Naive thymus-derived CD4-positive, alpha-beta T cell (primary cell): ENCODE results near the gene NT5M. TPM values are rescaled to one million over a fixed set of nuclear protein-coding genes. Genes with fewer than 3 reads are reported as not detected.

ENCODE experiments used
- ATAC-seq: fragments of 150-1000 bp; cut with Tn5 transposase; 2 replicates; pipeline ENCODE4 v1.10.0; 2021; ENCODE audit warnings: mild to moderate bottlenecking, moderate library complexity
- CTCF ChIA-PET: fragments of 350-600 bp; sonication (Branson Sonifier 250); formaldehyde crosslinking; loops from one replicate; lab custom pipeline; 2021; ENCODE audit warnings: antibody characterized with exemption; lab: Charles Lee
- POLR2A ChIA-PET: fragments of 350-600 bp; sonication (Branson Sonifier 250); formaldehyde crosslinking; loops from one replicate; lab custom pipeline; 2021; ENCODE audit warnings: antibody characterized with exemption, inconsistent platforms; lab: Charles Lee
- DNase-seq, 9 donors: peaks; one replicate each; pipeline versions ENCODE4 v3.0.0 to v3.0.0-alpha.2; 2020 to 2022; ENCODE audit warnings: mixed read lengths in 1 of 9
- H3K27ac ChIP-seq: one replicate; pipeline ENCODE4 v1.7.0; 2013; ENCODE audit warnings: mild to moderate bottlenecking, low read depth, low read length, moderate library complexity
- H3K27me3 ChIP-seq, 2 donors: one replicate each; pipeline ENCODE4 v1.7.0; 2013; ENCODE audit warnings: low read length in 2 of 2, mild to moderate bottlenecking in 2 of 2, moderate library complexity in 2 of 2; ENCODE audit not compliant: control insufficient read depth in 2 of 2, insufficient read depth in 2 of 2
- H3K36me3 ChIP-seq, 3 experiments: 1 replicate in 2 of 3; 2 replicates in 1 of 3; pipeline ENCODE4 v1.7.0; 2013; ENCODE audit warnings: low read length in 3 of 3, mild to moderate bottlenecking in 3 of 3, moderate library complexity in 1 of 3; ENCODE audit not compliant: insufficient read depth in 3 of 3, control insufficient read depth in 2 of 3
- H3K4me1 ChIP-seq, 2 donors: one replicate each; pipeline ENCODE4 v1.7.0; 2013; ENCODE audit warnings: low read length in 2 of 2, mild to moderate bottlenecking in 2 of 2, moderate library complexity in 1 of 2; ENCODE audit not compliant: control insufficient read depth in 2 of 2, insufficient read depth in 2 of 2
- H3K4me3 ChIP-seq: 2 replicates; pipeline ENCODE4 v1.7.0; 2013; ENCODE audit warnings: mild to moderate bottlenecking, low read length
- H3K9me3 ChIP-seq, 3 experiments: 1 replicate in 2 of 3; 2 replicates in 1 of 3; pipeline ENCODE4 v1.7.0; 2013; ENCODE audit warnings: low read length in 3 of 3; ENCODE audit not compliant: control insufficient read depth in 2 of 3
- H3K27ac Mint-ChIP-seq, 9 donors: one replicate each; pipeline ENCODE4 v1.8.0; 2020 to 2022; ENCODE audit warnings: mixed read lengths in 9 of 9, mild to moderate bottlenecking in 8 of 9, moderate library complexity in 5 of 9, inconsistent platforms in 2 of 9
- H3K27me3 Mint-ChIP-seq, 5 donors: one replicate each; pipeline ENCODE4 v1.8.0; 2021 to 2022; ENCODE audit warnings: mixed read lengths in 5 of 5, mild to moderate bottlenecking in 1 of 5
- H3K36me3 Mint-ChIP-seq, 5 donors: one replicate each; pipeline ENCODE4 v1.8.0; 2020 to 2022; ENCODE audit warnings: mixed read lengths in 5 of 5, mild to moderate bottlenecking in 3 of 5, inconsistent platforms in 1 of 5
- H3K4me1 Mint-ChIP-seq, 7 donors: one replicate each; pipeline ENCODE4 v1.8.0; 2020 to 2022; ENCODE audit warnings: mixed read lengths in 7 of 7, mild to moderate bottlenecking in 3 of 7, inconsistent platforms in 1 of 7
- H3K4me3 Mint-ChIP-seq, 10 donors: one replicate each; pipeline ENCODE4 v1.8.0; 2020 to 2022; ENCODE audit warnings: mild to moderate bottlenecking in 10 of 10, mixed read lengths in 10 of 10, moderate library complexity in 6 of 10, inconsistent platforms in 2 of 10
- H3K9me3 Mint-ChIP-seq, 11 donors: one replicate each; pipeline ENCODE4 v1.8.0; 2020 to 2022; ENCODE audit warnings: mixed read lengths in 11 of 11, mild to moderate bottlenecking in 4 of 11, inconsistent platforms in 1 of 11, moderate library complexity in 1 of 11
- intact Hi-C, 2 donors: fragments of 100-400 bp; cut with micrococcal nuclease; formaldehyde crosslinking; loops; one replicate each; pipeline ENCODE4 v1.15.1; 2023
- polyA plus RNA-seq, 2 donors: library from polyadenylated mRNA; unstranded; fragments of 300-500 nt; fragmentation: Illumina TruSeq; gene quantifications; one replicate each; pipeline ENCODE4 v1.2.3, GENCODE V29; 2021
- total RNA-seq, 6 experiments: library from RNA in 5 of 6; stranded (reverse) in 5 of 6; gene quantifications; 1 replicate in 5 of 6; 2 replicates in 1 of 6; pipeline ENCODE4 v1.2.3 and lab custom pipeline; 2021 to 2026

The NT5M gene
- total and polyA plus RNA-seq, 7 experiments from 2014 or later: 0.85 to 6.3 (median 3.5) TPM

DNA sequence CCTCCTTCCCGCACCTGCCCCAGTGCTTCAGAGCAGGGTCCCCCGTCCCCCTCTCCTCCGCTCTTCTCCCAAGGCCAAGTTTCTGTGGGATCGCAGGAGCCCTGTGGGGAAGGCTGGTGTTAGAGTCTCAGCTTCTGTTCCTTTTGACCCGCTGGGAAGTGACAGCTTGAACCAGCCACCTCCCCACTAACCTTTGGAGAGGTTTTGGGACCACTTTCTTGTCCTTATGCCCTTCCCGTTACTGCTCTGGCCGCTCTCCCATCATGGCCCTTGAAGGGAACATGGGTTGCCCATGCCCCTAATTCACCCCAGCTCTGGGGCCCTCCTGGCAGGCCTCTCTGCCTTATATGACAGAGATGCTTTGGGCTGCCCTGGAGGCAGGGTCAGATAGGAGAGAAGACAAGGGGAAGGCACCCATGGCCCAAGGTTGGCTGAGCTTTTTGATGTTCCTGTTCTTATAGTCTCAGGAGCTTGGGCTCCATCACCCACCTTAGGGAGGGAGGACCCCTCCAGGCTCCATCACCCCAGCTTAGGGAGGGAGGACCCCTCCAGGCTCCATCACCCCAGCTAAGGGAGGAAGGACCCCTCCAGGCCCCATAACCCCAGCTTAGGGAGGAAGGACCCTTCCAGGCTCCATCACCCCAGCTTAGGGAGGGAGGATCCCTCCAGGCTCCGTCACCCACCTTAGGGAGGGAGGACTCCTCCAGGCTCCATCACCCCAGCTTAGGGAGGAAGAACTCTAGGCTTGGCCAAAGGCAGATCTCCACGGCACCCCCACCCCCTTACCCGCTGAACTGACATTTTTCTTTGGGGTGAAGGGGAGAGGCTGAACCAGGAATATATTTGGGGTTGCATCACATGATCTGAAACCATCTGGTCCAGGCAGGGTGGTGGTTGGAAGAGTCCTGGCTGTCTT is 45.0 kb downstream of the NT5M start:
- no peaks in the 10 kb centered on the region for H3K36me3 ChIP-seq
- peaks cover 0 to under 1% (median 0%) of the 10 kb centered on the region in 11 donors for H3K9me3 Mint-ChIP-seq
- ChIA-PET CTCF (no interaction called here), POLR2A (no interaction called here)
- no peaks in the 10 kb centered on the region for H3K27me3 Mint-ChIP-seq
- ATAC-seq (no peak), DNase-seq (no peak)
- no peaks in the 10 kb centered on the region for H3K4me1 Mint-ChIP-seq
- H3K4me3 Mint-ChIP-seq: no peak overlapping the region
- no peaks in the 10 kb centered on the region for H3K9me3 ChIP-seq
- no peaks in the 10 kb centered on the region for H3K27me3 ChIP-seq
- no peaks in the 10 kb centered on the region for H3K36me3 Mint-ChIP-seq
- intact Hi-C loops: no loop called here
- H3K4me3 ChIP-seq: no peak overlapping the region
- no peaks in the 10 kb centered on the region for H3K4me1 ChIP-seq
- no peak overlapping the region for H3K27ac ChIP-seq
- H3K27ac Mint-ChIP-seq: no peak overlapping the region

- no peaks in the 10 kb centered on the region for H3K36me3 Mint-ChIP-seq
- H3K4me3 Mint-ChIP-seq: no peak overlapping the region
- ATAC-seq: no peak
- ChIA-PET POLR2A (no interaction called here), CTCF (no interaction called here)
- H3K9me3 ChIP-seq: no peaks in the 10 kb centered on the region
- no peak overlapping the region for H3K27ac Mint-ChIP-seq
- H3K36me3 ChIP-seq: no peaks in the 10 kb centered on the region
- H3K4me1 ChIP-seq: no peaks in the 10 kb centered on the region
- H3K4me1 Mint-ChIP-seq: no peaks in the 10 kb centered on the region
- no peaks in the 10 kb centered on the region for H3K27me3 Mint-ChIP-seq
- no peak overlapping the region for H3K27ac ChIP-seq
- intact Hi-C loops: no loop called here
- no peak for DNase-seq
- H3K9me3 Mint-ChIP-seq: peaks cover 0 to 2% (median 0%) of the 10 kb centered on the region in 11 donors
- H3K4me3 ChIP-seq: no peak overlapping the region
- H3K27me3 ChIP-seq: no peaks in the 10 kb centered on the region
These were observed 45.9 kb downstream of the NT5M start for GRCh38 chr17:17348872-17349723.

- Mint-ChIP-seq H3K36me3 (no peaks in the 10 kb centered on the region), H3K4me1 (peaks cover 0 to 3% (median 0%) of the 10 kb centered on the region in 7 donors), H3K27me3 (no peaks in the 10 kb centered on the region), H3K27ac (no peak overlapping the region), H3K9me3 (peaks cover 0 to 2% (median 0%) of the 10 kb centered on the region in 11 donors), H3K4me3 (no peak overlapping the region)
- no peak for ATAC-seq
- Histone ChIP-seq H3K9me3 (no peaks in the 10 kb centered on the region), H3K36me3 (no peaks in the 10 kb centered on the region), H3K4me3 (no peak overlapping the region), H3K27me3 (no peaks in the 10 kb centered on the region), H3K27ac (no peak overlapping the region), H3K4me1 (no peaks in the 10 kb centered on the region)
- ChIA-PET CTCF (interaction anchor here (0.7 kb wide), 1 partner anchor 41 kb away, joined by 5 read pairs; no protein-coding TSS in a partner anchor), POLR2A (no interaction called here)
- no peak for DNase-seq
- intact Hi-C loops: no loop called here
These were observed 46.5 kb downstream of the NT5M start for GRCh38 chr17:17349724-17350106.

DNA sequence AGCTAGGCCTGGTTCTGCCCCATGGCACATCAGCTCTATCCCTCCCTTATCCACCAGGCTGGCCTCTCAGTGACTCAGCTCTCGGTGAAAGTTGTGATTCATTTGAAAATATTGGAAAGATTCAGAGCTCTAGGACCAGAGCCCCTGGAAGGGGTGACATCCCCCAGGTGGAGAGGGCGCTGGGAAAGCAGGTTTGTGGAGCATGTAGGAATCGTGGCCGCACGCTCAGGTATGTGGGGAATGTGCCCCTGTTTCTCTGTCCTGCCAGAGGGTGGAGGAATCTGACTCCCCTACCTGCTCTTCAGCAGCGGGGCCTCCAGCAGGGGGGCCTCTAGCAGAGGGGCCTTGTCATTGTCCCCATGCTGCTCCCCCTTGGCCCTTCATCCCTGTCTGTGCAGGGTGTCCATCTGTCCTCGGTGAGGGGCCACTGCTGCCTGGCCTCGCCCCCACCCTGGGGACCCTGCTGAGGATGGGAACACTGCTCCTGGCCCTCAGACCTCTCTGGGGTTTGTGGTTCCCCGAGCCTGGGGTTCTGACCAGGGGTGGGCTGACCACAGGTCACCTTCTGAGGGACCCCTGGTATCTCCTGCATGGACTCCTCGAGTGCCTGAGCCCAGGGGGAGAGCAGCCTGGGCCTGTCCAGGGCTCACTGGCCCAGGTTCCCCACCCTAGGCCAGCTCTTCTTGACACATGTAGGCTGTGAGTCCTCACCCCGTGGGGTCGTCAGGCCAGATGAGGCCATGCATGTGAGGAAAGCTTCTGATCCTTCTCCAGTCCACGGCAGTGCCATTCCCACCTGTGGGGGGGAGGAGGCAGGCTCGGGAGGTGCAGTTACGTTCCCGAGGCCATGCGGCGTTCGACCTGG is 47.5 kb downstream of the NT5M start:
- Mint-ChIP-seq H3K36me3 (no peaks in the 10 kb centered on the region), H3K9me3 (peaks cover 0 to 2% (median 0%) of the 10 kb centered on the region in 11 donors), H3K27me3 (no peaks in the 10 kb centered on the region), H3K4me3 (no peak overlapping the region), H3K27ac (no peak overlapping the region), H3K4me1 (peaks cover 0 to 7% (median under 1%) of the 10 kb centered on the region in 7 donors)
- ATAC-seq: no peak
- ChIA-PET POLR2A (no interaction called here), CTCF (interaction anchor here (0.7 to 7.1 kb wide), 2 partner anchors 40 to 290 kb away, joined by 5 to 59 read pairs; no protein-coding TSS in a partner anchor)
- no peak overlapping the region for H3K4me3 ChIP-seq
- peaks cover 0 to 5% of the 10 kb centered on the region in 2 donors for H3K4me1 ChIP-seq
- no peak overlapping the region for H3K27ac ChIP-seq
- H3K9me3 ChIP-seq: no peaks in the 10 kb centered on the region
- intact Hi-C loops: no loop called here
- H3K27me3 ChIP-seq: no peaks in the 10 kb centered on the region
- H3K36me3 ChIP-seq: no peaks in the 10 kb centered on the region
- no peak for DNase-seq

DNA sequence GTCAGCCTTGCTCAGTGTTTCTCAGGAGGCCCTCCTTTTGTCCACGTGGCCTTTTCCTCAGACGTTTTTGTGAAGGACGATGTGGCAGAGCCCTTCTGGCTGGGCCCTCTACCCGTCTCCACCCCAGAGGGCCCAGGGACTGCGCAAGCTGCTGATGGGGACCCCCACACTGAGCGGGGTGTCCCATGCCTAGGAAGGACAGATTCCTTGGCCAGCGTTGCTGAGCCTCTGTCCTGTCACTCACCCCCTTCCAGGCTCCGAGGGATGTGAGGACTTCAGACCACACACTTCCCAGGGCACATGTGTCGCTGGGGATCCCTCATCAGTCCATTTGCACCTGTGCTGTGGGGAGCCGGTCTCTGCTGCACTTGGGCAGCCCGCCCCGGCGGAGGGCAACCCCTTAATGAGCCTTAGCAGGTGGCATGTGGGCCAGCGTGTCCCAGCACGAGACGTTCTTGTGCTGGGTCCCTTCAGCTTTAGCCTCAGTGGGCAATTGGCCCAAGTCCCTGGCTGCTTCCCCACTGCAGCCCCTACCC is 48.3 kb downstream of the NT5M start:
- no peaks in the 10 kb centered on the region for H3K36me3 ChIP-seq
- Mint-ChIP-seq H3K4me1 (peaks cover 0 to 7% (median 4%) of the 10 kb centered on the region in 7 donors), H3K4me3 (no peak overlapping the region), H3K27ac (no peak overlapping the region), H3K36me3 (no peaks in the 10 kb centered on the region), H3K27me3 (no peaks in the 10 kb centered on the region), H3K9me3 (peaks cover 0 to 2% (median 0%) of the 10 kb centered on the region in 11 donors)
- no peak overlapping the region for H3K4me3 ChIP-seq
- ChIA-PET POLR2A (no interaction called here), CTCF (interaction anchor here (7.1 kb wide), 1 partner anchor 289 kb away, joined by 59 read pairs; no protein-coding TSS in a partner anchor)
- ATAC-seq (no peak), DNase-seq (no peak)
- no peaks in the 10 kb centered on the region for H3K27me3 ChIP-seq
- no peak overlapping the region for H3K27ac ChIP-seq
- peaks cover 0 to 5% of the 10 kb centered on the region in 2 donors for H3K4me1 ChIP-seq
- H3K9me3 ChIP-seq: no peaks in the 10 kb centered on the region
- intact Hi-C loops: no loop called here
